ENCODE results near the gene TMEM117.
"Not testable (repeated sequence)": the region's sequence is repeated elsewhere in the genome, so short reads cannot be mapped to it uniquely, and the experiment has no call there.

The TMEM117 gene

GRCh38 chr12:44377443-44378187 is 541.7 kb downstream of the TMEM117 start:
- no peak for DNase-seq (ENCODE audit: low read depth in 2 of 2)

- not testable (repeated sequence) for DNase-seq (ENCODE audit: low read depth in 2 of 2)
Measured at GRCh38 chr12:44379113-44379512, 543.2 kb downstream of the TMEM117 start.

- no peak for DNase-seq (ENCODE audit: low read depth in 2 of 2)
Measured at GRCh38 chr12:44379831-44380230, 544.0 kb downstream of the TMEM117 start.

GRCh38 chr12:44380861-44381260 is 545.0 kb downstream of the TMEM117 start:
- DNase-seq (ENCODE audit: low read depth in 2 of 2): no peak

GRCh38 chr12:44381341-44381740 is 545.5 kb downstream of the TMEM117 start:
- DNase-seq (ENCODE audit: low read depth in 2 of 2): no peak

- no peak for DNase-seq (ENCODE audit: low read depth in 2 of 2)
Measured at GRCh38 chr12:44384136-44384535, 548.3 kb downstream of the TMEM117 start.

GRCh38 chr12:44385964-44386363 is 550.1 kb downstream of the TMEM117 start:
- DNase-seq (ENCODE audit: low read depth in 2 of 2): no peak

GRCh38 chr12:44387581-44387980 is 551.7 kb downstream of the TMEM117 start:
- DNase-seq (ENCODE audit: low read depth in 2 of 2): no peak

GRCh38 chr12:44389038-44389437 is 553.2 kb downstream of the TMEM117 start:
- no peak for DNase-seq (ENCODE audit: low read depth in 2 of 2)

GRCh38 chr12:44389896-44390295 is 554.0 kb downstream of the TMEM117 start:
- no peak for DNase-seq (ENCODE audit: low read depth in 2 of 2)

GRCh38 chr12:44397631-44398030 is 561.8 kb downstream of the TMEM117 start:
- DNase-seq (ENCODE audit: low read depth in 2 of 2): no peak

- no peak for DNase-seq (ENCODE audit: low read depth in 2 of 2)
Measured at GRCh38 chr12:44403185-44403584, 567.3 kb downstream of the TMEM117 start.

GRCh38 chr12:44405297-44405696 is 569.4 kb downstream of the TMEM117 start:
- no peak for DNase-seq (ENCODE audit: low read depth in 2 of 2)

- DNase-seq (ENCODE audit: low read depth in 2 of 2): no peak
Measured at GRCh38 chr12:44422559-44422958, 586.7 kb downstream of the TMEM117 start.

- no peak for DNase-seq (ENCODE audit: low read depth in 2 of 2)
Measured at GRCh38 chr12:44428825-44429224, 592.9 kb downstream of the TMEM117 start.

- DNase-seq (ENCODE audit: low read depth in 2 of 2): no peak
Measured at GRCh38 chr12:44431647-44432343, 595.9 kb downstream of the TMEM117 start.

- no peak for DNase-seq (ENCODE audit: low read depth in 2 of 2)
Measured at GRCh38 chr12:44433659-44434058, 597.8 kb downstream of the TMEM117 start.

- no peak for DNase-seq (ENCODE audit: low read depth in 2 of 2)
Measured at GRCh38 chr12:44436756-44437155, 600.9 kb downstream of the TMEM117 start.
